Activated CD4-positive, alpha-beta memory T cell treated with anti-CD3 and anti-CD28 coated beads for 36 hours (primary cell): ENCODE data around the gene RUBCNL. TPM values are rescaled to one million over a fixed set of nuclear protein-coding genes. Genes with fewer than 3 reads are reported as not detected.
A peak's percentile ranks its signal among the peaks of the same experiment; 100 is the strongest.
"Not testable (repeated sequence)": the region's sequence is repeated elsewhere in the genome, so short reads cannot be mapped to it uniquely, and the experiment has no call there.

Source experiments
- CTCF ChIA-PET: fragments of 350-600 bp; sonication (Branson Sonifier 250); formaldehyde crosslinking; loops from one replicate; lab custom pipeline; 2021; ENCODE audit warnings: antibody characterized with exemption, inconsistent platforms; lab: Charles Lee
- POLR2A ChIA-PET: fragments of 350-600 bp; sonication (Branson Sonifier 250); formaldehyde crosslinking; loops from one replicate; lab custom pipeline; 2021; ENCODE audit warnings: antibody characterized with exemption; lab: Charles Lee
- DNase-seq: peaks from one replicate; pipeline ENCODE4 v3.0.0-alpha.2; 2020
- H3K27ac Mint-ChIP-seq: one replicate; pipeline ENCODE4 v1.8.0; 2021; ENCODE audit warnings: mixed read lengths
- H3K27me3 Mint-ChIP-seq: one replicate; pipeline ENCODE4 v1.8.0; 2021; ENCODE audit warnings: mixed read lengths
- H3K36me3 Mint-ChIP-seq: one replicate; pipeline ENCODE4 v1.8.0; 2021; ENCODE audit warnings: mixed read lengths
- H3K4me1 Mint-ChIP-seq: one replicate; pipeline ENCODE4 v1.8.0; 2021; ENCODE audit warnings: low read depth, mixed read lengths
- H3K4me3 Mint-ChIP-seq: one replicate; pipeline ENCODE4 v1.8.0; 2021; ENCODE audit warnings: mild to moderate bottlenecking, mixed read lengths
- H3K9me3 Mint-ChIP-seq: one replicate; pipeline ENCODE4 v1.8.0; 2021; ENCODE audit warnings: mixed read lengths
- intact Hi-C: fragments of 100-400 bp; cut with micrococcal nuclease; formaldehyde crosslinking; loops from one replicate; pipeline ENCODE4 v1.15.1; 2023
- total RNA-seq, 2 experiments: library from RNA; stranded (reverse); gene quantifications; one replicate each; pipeline ENCODE4 v1.2.3, GENCODE V29; 2021

RUBCNL gene
- under 1 TPM; 0.73 to 0.74 TPM for total RNA-seq

DNA sequence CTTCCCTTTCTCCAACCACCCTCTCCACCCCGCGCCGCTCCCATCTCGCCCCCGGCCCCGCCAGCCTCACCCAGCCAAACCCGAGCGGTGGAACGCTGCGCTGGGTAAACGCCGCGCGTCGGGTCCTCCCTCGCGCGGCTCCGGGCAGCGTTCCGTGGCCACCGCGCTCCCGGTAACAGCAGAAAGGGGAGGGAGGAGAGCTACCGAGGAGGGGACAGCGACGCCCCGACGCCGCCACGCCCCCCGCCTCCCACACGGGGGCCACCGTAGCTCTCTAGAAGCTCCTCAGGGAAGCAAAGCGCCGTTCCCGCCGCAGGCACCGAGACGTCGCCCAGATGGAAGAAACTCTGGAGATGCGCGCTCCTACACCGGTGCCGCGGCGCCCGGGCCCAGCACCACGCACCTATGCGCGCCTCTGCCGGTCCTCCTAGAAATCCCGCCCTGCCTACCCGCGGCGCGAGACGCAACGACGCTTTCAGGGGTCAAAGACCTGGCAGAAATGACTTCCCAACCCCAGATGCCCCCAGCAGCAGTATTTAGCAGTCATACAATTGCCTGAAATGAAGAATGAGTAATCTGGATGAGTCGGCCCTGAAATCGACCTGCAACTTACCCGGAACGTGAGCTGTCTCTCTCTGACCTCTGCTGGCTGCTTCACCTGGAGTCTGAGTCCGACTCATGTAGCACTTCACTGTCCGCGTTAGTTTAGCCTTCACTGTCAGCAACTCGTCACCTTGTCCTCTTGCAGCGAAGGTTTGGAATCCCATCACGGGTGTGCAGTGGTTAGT, at the start of gene RUBCNL:
Gene RUBCNL, minus strand, starts transcription at position 189 of the 788 bp plus-strand sequence. CDS start 14,777 bp downstream, outside the sequence.
- POLR2A ChIA-PET, result interaction anchor here (0.6 kb wide), 1 partner anchor 263 kb away, joined by 3 read pairs; no protein-coding TSS in a partner anchor
- no peaks in the 10 kb centered on the region for H3K36me3 Mint-ChIP-seq
- H3K27me3 Mint-ChIP-seq, result peaks cover 37% of the 10 kb centered on the region
- no peaks in the 10 kb centered on the region for H3K9me3 Mint-ChIP-seq
- peak within 1 kb of the TSS; percentile 76 for H3K4me3 Mint-ChIP-seq
- peak; percentile 65 for DNase-seq
- H3K4me1 Mint-ChIP-seq, result peaks cover 25% of the 10 kb centered on the region
- CTCF ChIA-PET, result interaction anchor here (0.7 to 1.1 kb wide), 4 partner anchors 17 to 219 kb away, joined by 3 read pairs; no protein-coding TSS in a partner anchor
- intact Hi-C loops, result loop anchor here (1.0 kb wide), 1 partner anchor 46 kb away; no protein-coding TSS in a partner anchor
- no peak within 1 kb of the TSS for H3K27ac Mint-ChIP-seq

DNA sequence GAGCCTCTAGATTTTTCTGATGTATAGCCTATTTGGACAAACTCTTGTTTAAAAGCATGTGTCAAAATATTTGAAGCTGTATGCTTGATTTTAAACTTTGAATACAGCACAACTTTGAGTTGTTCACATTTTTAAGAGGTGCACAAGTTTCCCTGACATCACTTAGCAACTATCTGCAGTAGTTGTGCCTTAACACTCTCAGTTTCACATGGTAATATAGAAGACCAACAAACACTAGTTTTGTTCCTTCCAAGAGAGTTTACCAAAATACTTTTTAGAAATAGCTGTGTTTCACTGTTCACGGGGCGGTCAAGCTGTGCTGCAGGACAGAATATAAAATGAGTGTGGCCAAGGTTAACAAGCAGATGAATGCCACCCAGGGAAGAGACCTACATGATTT, 42.5 kb upstream of the RUBCNL start:
- H3K9me3 Mint-ChIP-seq, H3K27ac Mint-ChIP-seq, intact Hi-C loops, POLR2A ChIA-PET, CTCF ChIA-PET, H3K27me3 Mint-ChIP-seq, H3K4me3 Mint-ChIP-seq, DNase-seq, H3K4me1 Mint-ChIP-seq, H3K36me3 Mint-ChIP-seq: not testable (repeated sequence)

GRCh38 chr13:46405457-46405856, 18.4 kb upstream of the RUBCNL start:
- CTCF ChIA-PET, result no interaction called here
- DNase-seq, result no peak
- H3K4me1 Mint-ChIP-seq, result no peaks in the 10 kb centered on the region
- no peak overlapping the region for H3K27ac Mint-ChIP-seq
- H3K36me3 Mint-ChIP-seq, result no peaks in the 10 kb centered on the region
- peaks cover 2% of the 10 kb centered on the region for H3K27me3 Mint-ChIP-seq
- no peaks in the 10 kb centered on the region for H3K9me3 Mint-ChIP-seq
- intact Hi-C loops, result no loop called here
- POLR2A ChIA-PET, result no interaction called here
- H3K4me3 Mint-ChIP-seq, result no peak overlapping the region

- no peaks in the 10 kb centered on the region for H3K9me3 Mint-ChIP-seq
- DNase-seq, result no peak
- no peaks in the 10 kb centered on the region for H3K36me3 Mint-ChIP-seq
- ChIA-PET POLR2A (no interaction called here), CTCF (interaction anchor here (0.6 kb wide), 1 partner anchor 17 kb away, joined by 3 read pairs; the partner anchor contains the start of gene RUBCNL)
- no peaks in the 10 kb centered on the region for H3K27me3 Mint-ChIP-seq
- intact Hi-C loops, result no loop called here
- H3K27ac Mint-ChIP-seq, result no peak overlapping the region
- H3K4me1 Mint-ChIP-seq, result no peaks in the 10 kb centered on the region
- H3K4me3 Mint-ChIP-seq, result no peak overlapping the region
Measured at GRCh38 chr13:46404733-46405100, 17.7 kb upstream of the RUBCNL start.

DNA sequence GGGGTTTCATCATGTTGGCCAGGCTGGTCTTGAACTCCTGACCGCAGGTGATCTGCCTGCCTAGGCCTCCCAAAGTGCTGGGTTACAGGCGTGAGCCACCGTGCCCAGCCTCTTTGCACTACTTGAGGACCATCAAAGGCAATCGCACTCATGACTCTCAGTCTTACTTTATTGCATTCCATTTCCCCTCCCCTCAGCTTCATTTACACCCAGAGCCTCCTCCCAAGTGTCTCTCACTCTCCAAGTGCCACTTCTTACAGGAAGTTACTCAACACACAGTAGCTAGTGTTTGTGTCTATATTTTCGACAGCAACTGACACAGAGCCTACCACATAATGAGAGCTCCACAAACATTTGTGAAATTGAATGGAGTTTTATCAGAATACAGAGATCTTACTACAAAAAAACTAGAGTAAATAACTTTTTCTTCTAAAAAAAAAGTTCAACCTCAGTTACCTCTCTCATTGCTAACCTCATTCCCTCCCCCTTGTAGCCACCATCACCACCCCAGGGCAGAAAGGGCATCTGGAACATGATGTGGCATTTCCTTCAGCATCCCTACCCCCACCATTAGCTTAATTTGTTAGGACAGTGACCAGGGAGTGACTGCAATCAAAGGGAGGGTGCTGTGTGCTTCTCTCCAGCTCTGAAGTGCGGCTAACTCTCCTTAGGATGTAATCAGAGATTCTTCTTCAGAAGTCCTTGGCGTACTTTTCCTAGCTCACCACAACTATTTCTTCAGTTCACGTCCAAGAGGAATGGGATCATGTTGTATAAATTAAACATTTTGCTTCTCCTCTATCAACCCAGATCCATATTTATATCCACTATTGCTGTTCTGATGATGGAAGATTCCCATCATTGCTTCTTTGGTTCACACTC, 17.0 kb upstream of the RUBCNL start:
- intact Hi-C loops, result no loop called here
- no peaks in the 10 kb centered on the region for H3K36me3 Mint-ChIP-seq
- H3K4me1 Mint-ChIP-seq, result no peaks in the 10 kb centered on the region
- no peaks in the 10 kb centered on the region for H3K27me3 Mint-ChIP-seq
- DNase-seq, result no peak
- no peak overlapping the region for H3K4me3 Mint-ChIP-seq
- H3K27ac Mint-ChIP-seq, result no peak overlapping the region
- POLR2A ChIA-PET, result no interaction called here
- CTCF ChIA-PET, result interaction anchor here (0.6 kb wide), 1 partner anchor 17 kb away, joined by 3 read pairs; the partner anchor contains the start of gene RUBCNL
- no peaks in the 10 kb centered on the region for H3K9me3 Mint-ChIP-seq

GRCh38 chr13:46402178-46402577, 15.1 kb upstream of the RUBCNL start:
- no peak for DNase-seq
- CTCF ChIA-PET, result no interaction called here
- Mint-ChIP-seq H3K27ac (no peak overlapping the region), H3K4me3 (no peak overlapping the region), H3K9me3 (no peaks in the 10 kb centered on the region), H3K27me3 (no peaks in the 10 kb centered on the region), H3K36me3 (no peaks in the 10 kb centered on the region), H3K4me1 (no peaks in the 10 kb centered on the region)
- intact Hi-C loops, result no loop called here
- POLR2A ChIA-PET, result no interaction called here

GRCh38 chr13:46401432-46401831, 14.4 kb upstream of the RUBCNL start:
- Mint-ChIP-seq H3K36me3 (no peaks in the 10 kb centered on the region), H3K9me3 (no peaks in the 10 kb centered on the region), H3K27ac (no peak overlapping the region), H3K4me1 (no peaks in the 10 kb centered on the region), H3K27me3 (no peaks in the 10 kb centered on the region), H3K4me3 (no peak overlapping the region)
- DNase-seq, result no peak
- CTCF ChIA-PET, result no interaction called here
- intact Hi-C loops, result no loop called here
- POLR2A ChIA-PET, result no interaction called here

DNA sequence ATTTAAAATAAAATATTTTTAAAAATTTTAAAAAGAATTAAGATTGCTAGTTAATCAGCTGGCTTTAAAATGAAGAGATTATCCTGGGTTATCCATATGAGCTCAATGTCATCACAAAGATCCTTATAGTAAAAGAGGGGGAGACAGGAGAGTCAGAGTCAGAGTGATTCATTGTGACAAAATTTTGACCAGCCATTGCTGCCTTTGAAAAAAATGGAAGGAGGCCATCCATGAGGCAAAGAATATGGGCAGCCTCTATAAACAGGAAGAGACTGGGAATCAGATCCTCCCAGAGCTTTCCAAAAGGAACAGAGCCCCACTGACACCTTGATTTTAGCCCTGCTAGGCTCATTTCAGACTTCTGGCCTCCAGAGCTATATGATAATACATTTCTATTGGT, 9.3 kb upstream of the RUBCNL start:
- no peak overlapping the region for H3K4me3 Mint-ChIP-seq
- peaks cover 2% of the 10 kb centered on the region for H3K27me3 Mint-ChIP-seq
- DNase-seq, result no peak
- no peak overlapping the region for H3K27ac Mint-ChIP-seq
- H3K4me1 Mint-ChIP-seq, result no peaks in the 10 kb centered on the region
- ChIA-PET POLR2A (no interaction called here), CTCF (no interaction called here)
- H3K36me3 Mint-ChIP-seq, result no peaks in the 10 kb centered on the region
- intact Hi-C loops, result no loop called here
- no peaks in the 10 kb centered on the region for H3K9me3 Mint-ChIP-seq

DNA sequence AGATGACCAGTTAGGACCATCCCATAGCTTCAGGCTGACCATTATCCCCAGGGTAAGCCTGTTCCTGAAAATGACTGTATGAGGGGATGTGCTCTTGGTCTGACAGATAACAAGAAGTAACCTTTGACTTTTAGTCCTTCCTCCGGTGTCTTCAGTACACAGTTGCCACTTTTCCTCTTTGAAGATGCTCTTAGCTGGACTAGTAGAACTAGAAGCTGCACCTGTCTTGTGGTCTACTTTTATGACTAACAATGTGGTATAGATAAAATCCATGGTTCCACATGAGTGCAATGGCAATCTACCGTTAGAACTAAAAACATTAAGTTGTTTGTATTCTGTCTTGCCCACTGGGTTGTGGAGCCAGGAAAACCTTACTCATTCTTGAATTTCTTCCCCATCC, 5.9 kb upstream of the RUBCNL start:
- peaks cover 2% of the 10 kb centered on the region for H3K27me3 Mint-ChIP-seq
- no peak overlapping the region for H3K4me3 Mint-ChIP-seq
- ChIA-PET CTCF (no interaction called here), POLR2A (no interaction called here)
- no peaks in the 10 kb centered on the region for H3K9me3 Mint-ChIP-seq
- no peaks in the 10 kb centered on the region for H3K36me3 Mint-ChIP-seq
- H3K27ac Mint-ChIP-seq, result no peak overlapping the region
- H3K4me1 Mint-ChIP-seq, result peaks cover 16% of the 10 kb centered on the region
- no peak for DNase-seq
- intact Hi-C loops, result no loop called here

- H3K4me3 Mint-ChIP-seq, result no peak overlapping the region
- intact Hi-C loops, result no loop called here
- H3K27ac Mint-ChIP-seq, result no peak overlapping the region
Measured at GRCh38 chr13:46389457-46390451, 2.7 kb upstream of the RUBCNL start.

GRCh38 chr13:46388846-46389245, 1.8 kb upstream of the RUBCNL start:
- Mint-ChIP-seq H3K36me3 (no peaks in the 10 kb centered on the region), H3K4me1 (peaks cover 25% of the 10 kb centered on the region), H3K27ac (no peak overlapping the region), H3K9me3 (no peaks in the 10 kb centered on the region), H3K4me3 (no peak overlapping the region), H3K27me3 (peaks cover 29% of the 10 kb centered on the region)
- ChIA-PET POLR2A (no interaction called here), CTCF (no interaction called here)
- intact Hi-C loops, result no loop called here
- no peak for DNase-seq

More at GRCh38 chr13:46389457-46390451, 2.7 kb upstream of the RUBCNL start:
- CTCF ChIA-PET, result no interaction called here
- DNase-seq, result peak; percentile 42
- POLR2A ChIA-PET, result interaction anchor here (0.6 kb wide), 1 partner anchor 31 kb away, joined by 4 read pairs; no protein-coding TSS in a partner anchor
- H3K4me1 Mint-ChIP-seq, result peaks cover 25% of the 10 kb centered on the region
- no peaks in the 10 kb centered on the region for H3K9me3 Mint-ChIP-seq
- H3K36me3 Mint-ChIP-seq, result no peaks in the 10 kb centered on the region
- peaks cover 27% of the 10 kb centered on the region for H3K27me3 Mint-ChIP-seq
